ENCODE data around the gene PRRC2B. TPM values are rescaled to one million over a fixed set of nuclear protein-coding genes. Genes with fewer than 3 reads are reported as not detected.

The PRRC2B gene
- total and polyA plus RNA-seq, 2 of the 13 experiments (the other 11 are each of a cell fraction or from before 2014, with no cell fraction given) = 20.8 to 37.4 TPM

DNA sequence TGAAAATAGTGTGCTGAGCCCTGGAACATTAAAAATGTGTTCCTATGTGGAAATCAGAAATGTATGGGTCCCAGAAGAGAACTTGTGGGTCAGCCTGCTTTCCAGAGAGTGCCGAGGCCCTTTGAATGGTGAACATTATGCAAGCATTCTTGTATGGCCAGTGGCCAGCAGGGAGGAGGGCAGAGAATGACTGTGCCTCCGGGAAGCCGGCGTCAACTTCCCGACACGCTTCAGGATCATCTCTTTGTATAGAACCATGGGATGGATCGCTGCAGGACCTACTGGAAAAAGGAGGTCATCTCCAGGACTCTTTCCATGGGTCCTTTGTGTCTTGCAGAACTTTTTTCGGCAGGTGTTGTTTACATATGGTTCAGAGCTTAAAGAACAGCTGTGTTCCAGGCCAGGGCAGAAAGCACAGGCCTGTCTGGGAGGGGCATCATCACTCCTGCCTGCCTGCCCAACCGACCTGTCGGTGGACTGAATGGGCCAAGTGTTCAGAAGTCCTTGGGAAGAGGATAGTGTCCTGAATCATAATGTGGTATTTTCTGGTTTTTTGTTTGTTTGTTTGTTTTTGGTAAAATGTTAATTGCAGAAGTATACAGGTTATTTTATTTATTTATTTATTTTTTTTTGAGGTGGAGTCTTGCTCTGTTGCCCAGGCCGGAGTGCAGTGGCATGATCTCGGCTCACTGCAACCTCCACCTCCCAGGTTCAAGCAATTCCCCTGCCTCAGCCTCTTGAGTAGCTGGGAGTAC is 9.0 kb downstream of the PRRC2B start (continued):
- TF ChIP-seq, protein P1, sequence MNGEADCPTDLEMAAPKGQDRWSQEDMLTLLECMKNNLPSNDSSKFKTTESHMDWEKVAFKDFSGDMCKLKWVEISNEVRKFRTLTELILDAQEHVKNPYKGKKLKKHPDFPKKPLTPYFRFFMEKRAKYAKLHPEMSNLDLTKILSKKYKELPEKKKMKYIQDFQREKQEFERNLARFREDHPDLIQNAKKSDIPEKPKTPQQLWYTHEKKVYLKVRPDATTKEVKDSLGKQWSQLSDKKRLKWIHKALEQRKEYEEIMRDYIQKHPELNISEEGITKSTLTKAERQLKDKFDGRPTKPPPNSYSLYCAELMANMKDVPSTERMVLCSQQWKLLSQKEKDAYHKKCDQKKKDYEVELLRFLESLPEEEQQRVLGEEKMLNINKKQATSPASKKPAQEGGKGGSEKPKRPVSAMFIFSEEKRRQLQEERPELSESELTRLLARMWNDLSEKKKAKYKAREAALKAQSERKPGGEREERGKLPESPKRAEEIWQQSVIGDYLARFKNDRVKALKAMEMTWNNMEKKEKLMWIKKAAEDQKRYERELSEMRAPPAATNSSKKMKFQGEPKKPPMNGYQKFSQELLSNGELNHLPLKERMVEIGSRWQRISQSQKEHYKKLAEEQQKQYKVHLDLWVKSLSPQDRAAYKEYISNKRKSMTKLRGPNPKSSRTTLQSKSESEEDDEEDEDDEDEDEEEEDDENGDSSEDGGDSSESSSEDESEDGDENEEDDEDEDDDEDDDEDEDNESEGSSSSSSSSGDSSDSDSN (CRISPR knock-in tag; IDR thresholded peaks at IDR 0.05) = peak; percentile 33; the same call in 1 of the 2 replicates
- TF ChIP-seq ARNT2 (CRISPR knock-in tag; IDR thresholded peaks at IDR 0.05; ENCODE audit: low read depth) (0 out of 2 replicates have a peak, but pooled peaks have one; percentile 31), ZNF780A (CRISPR knock-in tag; IDR thresholded peaks at IDR 0.05) (no peak), ZNF17 (CRISPR knock-in tag; IDR thresholded peaks at IDR 0.05) (no peak), JDP2 (CRISPR knock-in tag; IDR thresholded peaks at IDR 0.05; ENCODE audit: borderline replicate concordance) (no peak), ZFX (CRISPR knock-in tag; IDR thresholded peaks at IDR 0.05; ENCODE audit: low read depth) (peak; percentile 75), ZNF891 (CRISPR knock-in tag; IDR thresholded peaks at IDR 0.05) (no peak), ZNF432 (CRISPR knock-in tag; IDR thresholded peaks at IDR 0.05; ENCODE audit: borderline replicate concordance) (no peak), HOXA3 (CRISPR knock-in tag; IDR thresholded peaks at IDR 0.05) (0 out of 2 replicates have a peak, but pooled peaks have one; percentile 34), ZNF501 (CRISPR knock-in tag; IDR thresholded peaks at IDR 0.05) (no peak), ZNF879 (CRISPR knock-in tag; IDR thresholded peaks at IDR 0.05) (no peak), RXRB (CRISPR knock-in tag; IDR thresholded peaks at IDR 0.05; ENCODE audit: borderline replicate concordance) (peak; percentile 59; the same call in 1 of the 2 replicates), TBX2 (CRISPR knock-in tag; IDR thresholded peaks at IDR 0.05; ENCODE audit: borderline replicate concordance) (peak; percentile 87), HMG20B (CRISPR knock-in tag; conservative IDR thresholded peaks at IDR 0.05) (0 out of 2 replicates have a peak, but pooled peaks have one; percentile 24), CHD4 (IDR thresholded peaks at IDR 0.05; ENCODE audit: borderline replicate concordance, low read length) (0 out of 2 replicates have a peak, but pooled peaks have one; percentile 15)
- TF ChIP-seq, protein P2, sequence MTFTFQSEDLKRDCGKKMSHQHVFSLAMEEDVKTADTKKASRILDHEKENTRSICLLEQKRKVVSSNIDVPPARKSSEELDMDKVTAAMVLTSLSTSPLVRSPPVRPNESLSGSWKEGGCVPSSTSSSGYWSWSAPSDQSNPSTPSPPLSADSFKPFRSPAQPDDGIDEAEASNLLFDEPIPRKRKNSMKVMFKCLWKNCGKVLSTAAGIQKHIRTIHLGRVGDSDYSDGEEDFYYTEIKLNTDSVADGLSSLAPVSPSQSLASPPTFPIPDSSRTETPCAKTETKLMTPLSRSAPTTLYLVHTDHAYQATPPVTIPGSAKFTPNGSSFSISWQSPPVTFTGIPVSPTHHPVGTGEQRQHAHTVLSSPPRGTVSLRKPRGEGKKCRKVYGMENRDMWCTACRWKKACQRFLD (CRISPR knock-in tag; IDR thresholded peaks at IDR 0.05; ENCODE audit: borderline replicate concordance) = no peak
- TF ChIP-seq, protein P3, sequence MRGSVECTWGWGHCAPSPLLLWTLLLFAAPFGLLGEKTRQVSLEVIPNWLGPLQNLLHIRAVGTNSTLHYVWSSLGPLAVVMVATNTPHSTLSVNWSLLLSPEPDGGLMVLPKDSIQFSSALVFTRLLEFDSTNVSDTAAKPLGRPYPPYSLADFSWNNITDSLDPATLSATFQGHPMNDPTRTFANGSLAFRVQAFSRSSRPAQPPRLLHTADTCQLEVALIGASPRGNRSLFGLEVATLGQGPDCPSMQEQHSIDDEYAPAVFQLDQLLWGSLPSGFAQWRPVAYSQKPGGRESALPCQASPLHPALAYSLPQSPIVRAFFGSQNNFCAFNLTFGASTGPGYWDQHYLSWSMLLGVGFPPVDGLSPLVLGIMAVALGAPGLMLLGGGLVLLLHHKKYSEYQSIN (CRISPR knock-in tag; IDR thresholded peaks at IDR 0.05; ENCODE audit: borderline replicate concordance) = no peak
- TF ChIP-seq, protein P4, sequence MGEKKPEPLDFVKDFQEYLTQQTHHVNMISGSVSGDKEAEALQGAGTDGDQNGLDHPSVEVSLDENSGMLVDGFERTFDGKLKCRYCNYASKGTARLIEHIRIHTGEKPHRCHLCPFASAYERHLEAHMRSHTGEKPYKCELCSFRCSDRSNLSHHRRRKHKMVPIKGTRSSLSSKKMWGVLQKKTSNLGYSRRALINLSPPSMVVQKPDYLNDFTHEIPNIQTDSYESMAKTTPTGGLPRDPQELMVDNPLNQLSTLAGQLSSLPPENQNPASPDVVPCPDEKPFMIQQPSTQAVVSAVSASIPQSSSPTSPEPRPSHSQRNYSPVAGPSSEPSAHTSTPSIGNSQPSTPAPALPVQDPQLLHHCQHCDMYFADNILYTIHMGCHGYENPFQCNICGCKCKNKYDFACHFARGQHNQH (CRISPR knock-in tag; IDR thresholded peaks at IDR 0.05) = peak; percentile 81; the same call in 1 of the 2 replicates
- TF ChIP-seq, protein P5, sequence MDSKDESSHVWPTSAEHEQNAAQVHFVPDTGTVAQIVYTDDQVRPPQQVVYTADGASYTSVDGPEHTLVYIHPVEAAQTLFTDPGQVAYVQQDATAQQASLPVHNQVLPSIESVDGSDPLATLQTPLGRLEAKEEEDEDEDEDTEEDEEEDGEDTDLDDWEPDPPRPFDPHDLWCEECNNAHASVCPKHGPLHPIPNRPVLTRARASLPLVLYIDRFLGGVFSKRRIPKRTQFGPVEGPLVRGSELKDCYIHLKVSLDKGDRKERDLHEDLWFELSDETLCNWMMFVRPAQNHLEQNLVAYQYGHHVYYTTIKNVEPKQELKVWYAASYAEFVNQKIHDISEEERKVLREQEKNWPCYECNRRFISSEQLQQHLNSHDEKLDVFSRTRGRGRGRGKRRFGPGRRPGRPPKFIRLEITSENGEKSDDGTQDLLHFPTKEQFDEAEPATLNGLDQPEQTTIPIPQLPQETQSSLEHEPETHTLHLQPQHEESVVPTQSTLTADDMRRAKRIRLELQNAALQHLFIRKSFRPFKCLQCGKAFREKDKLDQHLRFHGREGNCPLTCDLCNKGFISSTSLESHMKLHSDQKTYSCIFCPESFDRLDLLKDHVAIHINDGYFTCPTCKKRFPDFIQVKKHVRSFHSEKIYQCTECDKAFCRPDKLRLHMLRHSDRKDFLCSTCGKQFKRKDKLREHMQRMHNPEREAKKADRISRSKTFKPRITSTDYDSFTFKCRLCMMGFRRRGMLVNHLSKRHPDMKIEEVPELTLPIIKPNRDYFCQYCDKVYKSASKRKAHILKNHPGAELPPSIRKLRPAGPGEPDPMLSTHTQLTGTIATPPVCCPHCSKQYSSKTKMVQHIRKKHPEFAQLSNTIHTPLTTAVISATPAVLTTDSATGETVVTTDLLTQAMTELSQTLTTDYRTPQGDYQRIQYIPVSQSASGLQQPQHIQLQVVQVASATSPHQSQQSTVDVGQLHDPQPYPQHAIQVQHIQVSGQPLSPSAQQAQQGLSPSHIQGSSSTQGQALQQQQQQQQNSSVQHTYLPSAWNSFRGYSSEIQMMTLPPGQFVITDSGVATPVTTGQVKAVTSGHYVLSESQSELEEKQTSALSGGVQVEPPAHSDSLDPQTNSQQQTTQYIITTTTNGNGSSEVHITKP (CRISPR knock-in tag; IDR thresholded peaks at IDR 0.05; ENCODE audit: low read depth) = peak; percentile 59; the same call in 1 of the 2 replicates
